Fibroblast of lung (primary cell): ENCODE results near the gene CNNM2. TPM values are rescaled to one million over a fixed set of nuclear protein-coding genes. Genes with fewer than 3 reads are reported as not detected.

ENCODE experiments used
- DNase-seq, 2 donors: peaks; one replicate each; pipeline versions ENCODE4 v3.0.0 to v3.0.0-alpha.2; 2010; ENCODE audit warnings: low read depth in 2 of 2
- H2AFZ ChIP-seq: 2 replicates; pipeline ENCODE4 v1.5.1; 2012; ENCODE audit warnings: low read length, control low read depth, inconsistent platforms
- H3K27ac ChIP-seq: 2 replicates; pipeline ENCODE4 v1.5.1; 2011; ENCODE audit warnings: low read length, control low read depth; ENCODE audit not compliant: insufficient read depth
- H3K27me3 ChIP-seq: 2 replicates; pipeline ENCODE4 v1.5.1; 2011; ENCODE audit warnings: mild to moderate bottlenecking, low read length; ENCODE audit not compliant: control insufficient read depth, insufficient read depth
- H3K36me3 ChIP-seq: 2 replicates; pipeline ENCODE4 v1.5.1; 2011; ENCODE audit warnings: low read length; ENCODE audit not compliant: control insufficient read depth, insufficient read depth
- H3K4me1 ChIP-seq: 2 replicates; pipeline ENCODE4 v1.5.1; 2011; ENCODE audit warnings: low read length; ENCODE audit not compliant: control insufficient read depth, insufficient read depth; ENCODE audit errors: extremely low read depth
- H3K4me2 ChIP-seq: 2 replicates; pipeline ENCODE4 v1.5.1; 2011; ENCODE audit warnings: low read length, control low read depth; ENCODE audit not compliant: insufficient read depth; ENCODE audit errors: extremely low read depth
- H3K4me3 ChIP-seq, 4 experiments: fragments of 200-600 bp in 1 of 4; sonication (generic) in 1 of 4; replicated peaks in 1 of 4; 2 replicates each; pipeline ENCODE4 v1.5.1; 2011 to 2016; ENCODE audit warnings: low read length in 4 of 4, low read depth in 3 of 4, mild to moderate bottlenecking in 3 of 4, control low read depth in 2 of 4, inconsistent platforms in 1 of 4, mixed read lengths in 1 of 4; ENCODE audit not compliant: insufficient read depth in 1 of 4; ENCODE audit errors: control extremely low read depth in 1 of 4
- H3K79me2 ChIP-seq: 2 replicates; pipeline ENCODE4 v1.5.1; 2012; ENCODE audit warnings: mild to moderate bottlenecking, low read length, inconsistent platforms; ENCODE audit not compliant: control insufficient read depth, insufficient read depth
- H3K9ac ChIP-seq: 2 replicates; pipeline ENCODE4 v1.5.1; 2011; ENCODE audit warnings: mild to moderate bottlenecking, low read length, control low read depth; ENCODE audit not compliant: insufficient read depth
- H3K9me3 ChIP-seq: 2 replicates; pipeline ENCODE4 v1.5.1; 2012; ENCODE audit warnings: low read depth, low read length; ENCODE audit not compliant: control insufficient read depth, insufficient read depth
- H4K20me1 ChIP-seq: 2 replicates; pipeline ENCODE4 v1.5.1; 2011; ENCODE audit warnings: low read length; ENCODE audit not compliant: control insufficient read depth, insufficient read depth; ENCODE audit errors: extremely low read depth
- CTCF ChIP-seq, 2 donors: IDR thresholded peaks in 1 of 2; conservative IDR thresholded peaks in 1 of 2; 1 replicate in 1 of 2; 2 replicates in 1 of 2; pipeline ENCODE4 v1.5.1; 2011 to 2012; ENCODE audit warnings: low read length in 2 of 2, control low read depth in 1 of 2, inconsistent platforms in 1 of 2, low read depth in 1 of 2, mild to moderate bottlenecking in 1 of 2
- EZH2 ChIP-seq: IDR thresholded peaks from 2 replicates; pipeline ENCODE4 v1.5.1; 2012; ENCODE audit warnings: low read length, control low read depth, mild to moderate bottlenecking; ENCODE audit errors: missing control alignments
- polyA plus RNA-seq, 2 donors: library from polyadenylated mRNA; depleted of rRNA in 1 of 2; stranded (reverse) in 1 of 2; unstranded in 1 of 2; fragments of >200 nt; gene quantifications; 2 replicates each; pipeline ENCODE4 v1.2.1, GENCODE V29; 2011 to 2012; ENCODE audit warnings: missing spikeins in 1 of 2
- total RNA-seq: library from RNA; depleted of rRNA; stranded (reverse); fragments of >200 nt; gene quantifications from 2 replicates; pipeline ENCODE4 v1.2.1, GENCODE V29; 2014

CNNM2 gene
- total and polyA plus RNA-seq, 2 donors (not counting 1 experiment from before 2014, with no cell fraction given): 3.4 to 6.1 TPM

GRCh38 chr10:103090911-103091310, 172.8 kb downstream of the CNNM2 start:
- H4K20me1 ChIP-seq: no peaks in the 10 kb centered on the region
- no peak overlapping the region for H3K4me2 ChIP-seq
- H2AFZ ChIP-seq: no peak overlapping the region
- no peak for TF ChIP-seq CTCF (conservative IDR thresholded peaks at IDR 0.05 in 1 of 2, IDR thresholded peaks at IDR 0.05 in 1 of 2; ENCODE audit: low read depth in 1 of 2, low read length in 2 of 2)
- TF ChIP-seq EZH2: no peak
- peaks cover 11% of the 10 kb centered on the region for H3K36me3 ChIP-seq
- H3K4me1 ChIP-seq: no peaks in the 10 kb centered on the region
- no peak overlapping the region for H3K27ac ChIP-seq
- DNase-seq: no peak
- no peaks in the 10 kb centered on the region for H3K27me3 ChIP-seq
- no peak overlapping the region for H3K4me3 ChIP-seq
- no peak overlapping the region for H3K9ac ChIP-seq
- no peaks in the 10 kb centered on the region for H3K9me3 ChIP-seq
- H3K79me2 ChIP-seq: no peaks in the 10 kb centered on the region

DNA sequence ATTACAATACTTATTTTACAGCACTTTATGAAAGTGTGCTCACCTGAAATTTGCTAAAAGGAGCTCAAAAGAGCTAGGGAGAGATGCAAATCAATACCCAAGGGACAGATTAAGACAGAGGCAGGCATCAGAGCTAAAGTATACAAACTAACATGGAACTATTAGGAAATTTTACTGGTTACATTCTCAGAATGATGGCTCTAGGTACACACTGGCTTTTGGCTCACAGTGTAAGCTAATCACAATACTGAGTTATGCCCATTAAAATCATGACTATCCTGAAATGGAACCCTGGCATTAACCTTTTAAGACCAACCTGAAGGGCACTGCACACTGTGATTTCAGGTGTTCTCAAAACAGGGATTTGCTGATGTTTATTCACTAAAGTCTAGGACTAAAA, 176.9 kb downstream of the CNNM2 start:
- Histone ChIP-seq H3K4me3 (no peak overlapping the region), H3K36me3 (peaks cover 15% of the 10 kb centered on the region), H3K9ac (no peak overlapping the region), H3K9me3 (no peaks in the 10 kb centered on the region), H2AFZ (no peak overlapping the region), H3K4me2 (no peak overlapping the region), H3K27ac (no peak overlapping the region), H3K4me1 (no peaks in the 10 kb centered on the region), H3K79me2 (no peaks in the 10 kb centered on the region), H3K27me3 (no peaks in the 10 kb centered on the region), H4K20me1 (no peaks in the 10 kb centered on the region)
- TF ChIP-seq EZH2 (no peak), CTCF (conservative IDR thresholded peaks at IDR 0.05 in 1 of 2, IDR thresholded peaks at IDR 0.05 in 1 of 2; ENCODE audit: low read depth in 1 of 2, low read length in 2 of 2) (no peak)
- DNase-seq: no peak

DNA sequence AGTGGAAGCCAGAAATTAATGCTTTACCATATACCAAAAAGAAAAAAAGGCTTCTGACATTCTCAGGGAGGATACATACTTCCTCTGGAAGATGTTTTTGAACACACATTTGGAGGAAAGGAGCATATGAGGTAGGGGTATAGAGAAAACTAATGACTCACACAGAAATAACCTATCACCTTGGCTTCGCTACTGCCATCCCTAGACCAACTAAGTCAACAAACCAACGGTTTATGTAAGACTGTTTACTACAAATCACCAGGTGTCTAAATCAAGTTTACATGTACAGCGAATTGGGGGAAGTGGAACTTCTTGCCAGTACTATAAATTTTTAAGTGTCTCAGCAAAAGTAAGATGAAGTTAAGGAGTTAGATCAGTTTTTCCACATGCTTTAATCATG, 178.0 kb downstream of the CNNM2 start:
- Histone ChIP-seq H3K4me2 (no peak overlapping the region), H3K27ac (no peak overlapping the region), H4K20me1 (no peaks in the 10 kb centered on the region), H3K4me1 (no peaks in the 10 kb centered on the region), H3K36me3 (peaks cover 15% of the 10 kb centered on the region), H2AFZ (no peak overlapping the region), H3K79me2 (no peaks in the 10 kb centered on the region), H3K27me3 (no peaks in the 10 kb centered on the region), H3K4me3 (no peak overlapping the region), H3K9me3 (no peaks in the 10 kb centered on the region), H3K9ac (no peak overlapping the region)
- no peak for TF ChIP-seq CTCF (conservative IDR thresholded peaks at IDR 0.05 in 1 of 2, IDR thresholded peaks at IDR 0.05 in 1 of 2; ENCODE audit: low read depth in 1 of 2, low read length in 2 of 2)
- TF ChIP-seq EZH2: no peak
- DNase-seq: no peak
